Activated CD4-positive, alpha-beta T cell treated with anti-CD3 and anti-CD28 coated beads for 48 hours (primary cell): ENCODE data around the gene C7orf57.
"Not testable (repeated sequence)": the region's sequence is repeated elsewhere in the genome, so short reads cannot be mapped to it uniquely, and the experiment has no call there.

ENCODE experiments used
- DNase-seq: peaks from one replicate; pipeline ENCODE4 v3.0.0-alpha.2; 2020

Gene C7orf57

GRCh38 chr7:48035301-48035966, at the start of gene C7orf57:
TSS of gene C7orf57 (plus strand) at chr7:48035543. CDS start at chr7:48036309, 766 bp downstream.
- peak; percentile 88 for DNase-seq

- DNase-seq, result peak; percentile 19
Measured at GRCh38 chr7:47988496-47989386, 46.6 kb upstream of the C7orf57 start.

- DNase-seq, result not testable (repeated sequence)
Measured at GRCh38 chr7:47989607-47990400, 45.5 kb upstream of the C7orf57 start.

- no peak for DNase-seq
Measured at GRCh38 chr7:47990592-47990991, 44.8 kb upstream of the C7orf57 start.

- no peak for DNase-seq
Measured at GRCh38 chr7:47991270-47991669, 44.1 kb upstream of the C7orf57 start.

GRCh38 chr7:47991741-47992311, 43.5 kb upstream of the C7orf57 start:
- DNase-seq, result peak; percentile 89

- DNase-seq, result no peak
Measured at GRCh38 chr7:47992446-47992845, 42.9 kb upstream of the C7orf57 start.

- DNase-seq, result no peak
Measured at GRCh38 chr7:47999413-47999812, 35.9 kb upstream of the C7orf57 start.

- not testable (repeated sequence) for DNase-seq
Measured at GRCh38 chr7:48000164-48000563, 35.2 kb upstream of the C7orf57 start.

GRCh38 chr7:48004032-48004431, 31.3 kb upstream of the C7orf57 start:
- DNase-seq, result no peak

GRCh38 chr7:48004638-48005037, 30.7 kb upstream of the C7orf57 start:
- DNase-seq, result no peak

GRCh38 chr7:48006866-48007265, 28.5 kb upstream of the C7orf57 start:
- DNase-seq, result no peak

GRCh38 chr7:48009257-48009656, 26.1 kb upstream of the C7orf57 start:
- DNase-seq, result no peak

GRCh38 chr7:48009954-48010353, 25.4 kb upstream of the C7orf57 start:
- DNase-seq, result no peak

GRCh38 chr7:48011323-48011722, 24.0 kb upstream of the C7orf57 start:
- no peak for DNase-seq

- DNase-seq, result no peak
Measured at GRCh38 chr7:48011951-48012350, 23.4 kb upstream of the C7orf57 start.

- DNase-seq, result no peak
Measured at GRCh38 chr7:48016641-48017040, 18.7 kb upstream of the C7orf57 start.

- no peak for DNase-seq
Measured at GRCh38 chr7:48017674-48018073, 17.7 kb upstream of the C7orf57 start.

GRCh38 chr7:48025624-48026023, 9.7 kb upstream of the C7orf57 start:
- no peak for DNase-seq

GRCh38 chr7:48028938-48029337, 6.4 kb upstream of the C7orf57 start, which contains the start of gene SUN3:
TSS of gene SUN3 (minus strand) at chr7:48029107. CDS start at chr7:48028938, 169 bp downstream.
- DNase-seq, result no peak

- no peak for DNase-seq
Measured at GRCh38 chr7:48031111-48031510, 4.2 kb upstream of the C7orf57 start.

- DNase-seq, result no peak
Measured at GRCh38 chr7:48033922-48034321, 1.4 kb upstream of the C7orf57 start.

GRCh38 chr7:48035967-48036478, 680 bp downstream of the C7orf57 start:
- no peak for DNase-seq
